Right lobe of liver (tissue), 6 donors: ENCODE data around the gene BSCL2. TPM values are rescaled to one million over a fixed set of nuclear protein-coding genes. Genes with fewer than 3 reads are reported as not detected.
A peak's percentile ranks its signal among the peaks of the same experiment; 100 is the strongest.
"Not testable (repeated sequence)": the region's sequence is repeated elsewhere in the genome, so short reads cannot be mapped to it uniquely, and the experiment has no call there.

Experiments
- ATAC-seq, 4 donors: fragments of 200-7000 bp; cut with Tn5 transposase; one replicate each; pipeline ENCODE4 v1.9.1; 2020; ENCODE audit warnings: mild to moderate bottlenecking in 4 of 4, moderate library complexity in 4 of 4
- DNase-seq, 3 donors: peaks; one replicate each; pipeline ENCODE4 v3.0.0-alpha.2; 2020
- H3K27ac ChIP-seq, 3 donors: fragments of 200-600 bp; one replicate each; pipeline ENCODE4 v1.8.0; 2022
- H3K27me3 ChIP-seq, 2 donors: fragments of 200-600 bp; one replicate each; pipeline ENCODE4 v1.8.0; 2022
- H3K36me3 ChIP-seq, 4 donors: fragments of 200-600 bp; sonication (generic) in 1 of 4; one replicate each; pipeline versions ENCODE4 v1.5.1 to v1.8.0; 2017 to 2022; ENCODE audit warnings: control low read depth in 1 of 4
- H3K4me1 ChIP-seq, 4 donors: fragments of 200-600 bp; sonication (generic) in 1 of 4; one replicate each; pipeline versions ENCODE4 v1.5.1 to v1.8.0; 2017 to 2022; ENCODE audit warnings: control low read depth in 1 of 4
- H3K4me3 ChIP-seq, 3 donors: fragments of 200-600 bp; one replicate each; pipeline ENCODE4 v1.8.0; 2022
- H3K9me3 ChIP-seq, 4 donors: fragments of 200-600 bp; sonication (generic) in 1 of 4; one replicate each; pipeline versions ENCODE4 v1.5.1 to v1.8.0; 2017 to 2022; ENCODE audit warnings: control low read depth in 1 of 4
- POLR2A ChIP-seq: fragments of 450-650 bp; IDR thresholded peaks from one replicate; pipeline ENCODE4 v1.6.1; 2017; ENCODE audit warnings: antibody characterized with exemption, mild to moderate bottlenecking
- WGBS: methylation state at CpG from one replicate; pipeline ENCODE4 v1.1.6; 2018; ENCODE audit warnings: low coverage, low lambda C conversion rate; ENCODE audit not compliant: insufficient coverage; ENCODE audit errors: missing lambda C conversion rate; 5-methylcytosine and 5-hydroxymethylcytosine counted together
- intact Hi-C, 2 donors: fragments of 100-400 bp; cut with DNase I; formaldehyde crosslinking; loops; one replicate each; pipeline versions ENCODE4 v1.11.2 to v1.14.1; 2022
- total RNA-seq, 6 experiments: library from RNA; depleted of rRNA in 2 of 6; stranded (reverse); fragments of >200 nt in 2 of 6; fragmentation: NEBNext Ultra II Directional in 3 of 6; extraction: Animal tissue kit (Norgen Biotek cat#: 25700) in 3 of 6; gene quantifications; one replicate each; pipeline versions ENCODE4 v1.1.0 to v1.2.4, GENCODE V29; 2016 to 2023
- TF ChIP-seq, protein P1 (sequence below), 4 donors: fragments of 200-600 bp in 3 of 4; fragments of 450-650 bp in 1 of 4; IDR thresholded peaks; one replicate each; pipeline versions ENCODE4 v1.5.1 to v1.8.0; 2016 to 2022; ENCODE audit warnings: antibody characterized with exemption in 4 of 4, mild to moderate bottlenecking in 2 of 4
- donor health status: DM: no; HTN: yes; CAD: no.
- donor health status: DM: no; HTN: no; CAD: no.
- donor health status: DM: no; HTN: no; CAD: no.
- donor health status: DM: no; HTN: yes; CAD: no.
- donor health status: DM: no; HTN: yes; CAD: no.

BSCL2 gene
- total RNA-seq, 6 experiments from 2014 or later: 18.8 to 41.4 (median 34.3) TPM

DNA sequence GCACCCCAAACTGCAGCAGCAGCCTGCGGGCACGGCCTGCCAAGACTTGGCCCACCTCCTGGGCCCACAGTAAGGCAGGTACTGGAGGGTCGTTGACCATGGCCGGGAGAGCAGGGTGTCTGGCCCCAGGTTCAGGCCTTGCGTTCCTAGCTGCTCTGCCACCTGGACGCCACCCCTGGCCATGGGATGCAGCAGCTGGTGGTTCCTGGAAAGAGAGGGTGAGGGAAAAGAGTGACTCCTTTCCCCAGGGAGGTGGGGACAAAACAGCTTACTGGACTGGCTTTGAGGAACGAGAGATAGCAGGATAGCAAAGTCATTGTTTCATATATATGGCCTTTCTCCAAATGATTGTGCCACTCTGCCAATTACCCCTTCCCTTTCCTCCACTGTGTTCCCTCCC, 1.8 kb downstream of the BSCL2 start:
- peak overlapping the region; percentile 59 to 70 (median 69) for H3K4me3 ChIP-seq
- DNase-seq (peak in 1 of 3 donors; percentile 28), ATAC-seq (no peak)
- intact Hi-C loops: no loop called here
- H3K27me3 ChIP-seq: no peaks in the 10 kb centered on the region
- 38% methylated on average over 4 of the region's 7 CpGs for WGBS
- H3K27ac ChIP-seq: peak overlapping the region in 1 of 3 donors; percentile 10
- peaks cover 0 to 13% (median 0%) of the 10 kb centered on the region in 4 donors for H3K36me3 ChIP-seq
- no peaks in the 10 kb centered on the region for H3K9me3 ChIP-seq
- TF ChIP-seq, protein P1, sequence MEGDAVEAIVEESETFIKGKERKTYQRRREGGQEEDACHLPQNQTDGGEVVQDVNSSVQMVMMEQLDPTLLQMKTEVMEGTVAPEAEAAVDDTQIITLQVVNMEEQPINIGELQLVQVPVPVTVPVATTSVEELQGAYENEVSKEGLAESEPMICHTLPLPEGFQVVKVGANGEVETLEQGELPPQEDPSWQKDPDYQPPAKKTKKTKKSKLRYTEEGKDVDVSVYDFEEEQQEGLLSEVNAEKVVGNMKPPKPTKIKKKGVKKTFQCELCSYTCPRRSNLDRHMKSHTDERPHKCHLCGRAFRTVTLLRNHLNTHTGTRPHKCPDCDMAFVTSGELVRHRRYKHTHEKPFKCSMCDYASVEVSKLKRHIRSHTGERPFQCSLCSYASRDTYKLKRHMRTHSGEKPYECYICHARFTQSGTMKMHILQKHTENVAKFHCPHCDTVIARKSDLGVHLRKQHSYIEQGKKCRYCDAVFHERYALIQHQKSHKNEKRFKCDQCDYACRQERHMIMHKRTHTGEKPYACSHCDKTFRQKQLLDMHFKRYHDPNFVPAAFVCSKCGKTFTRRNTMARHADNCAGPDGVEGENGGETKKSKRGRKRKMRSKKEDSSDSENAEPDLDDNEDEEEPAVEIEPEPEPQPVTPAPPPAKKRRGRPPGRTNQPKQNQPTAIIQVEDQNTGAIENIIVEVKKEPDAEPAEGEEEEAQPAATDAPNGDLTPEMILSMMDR (IDR thresholded peaks at IDR 0.05): no peak
- TF ChIP-seq POLR2A: no peak
- peaks cover 0 to 24% (median 13%) of the 10 kb centered on the region in 4 donors for H3K4me1 ChIP-seq

DNA sequence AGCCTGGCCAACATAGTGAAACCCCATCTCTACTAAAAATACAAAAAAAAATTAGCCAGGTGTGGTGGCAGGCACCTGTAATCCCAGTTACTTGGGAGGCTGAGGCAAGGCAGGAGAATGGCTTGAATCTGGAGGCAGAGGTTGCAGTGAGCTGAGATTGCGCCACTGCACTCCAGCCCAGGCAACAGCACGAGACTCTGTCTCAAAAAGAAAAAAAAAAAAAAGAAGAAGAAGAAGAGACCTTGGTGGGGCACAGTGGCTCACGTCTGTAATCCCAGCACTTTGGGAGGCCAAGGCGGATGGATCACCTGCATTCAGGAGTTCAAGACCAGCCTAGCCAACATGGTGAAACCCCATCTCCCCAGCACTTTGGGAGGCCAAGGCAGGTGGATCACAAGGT, 3.3 kb downstream of the BSCL2 start:
- intact Hi-C loops, ATAC-seq: not testable (repeated sequence)
- WGBS: 63% methylated on average over 3 of the region's 4 CpGs

DNA sequence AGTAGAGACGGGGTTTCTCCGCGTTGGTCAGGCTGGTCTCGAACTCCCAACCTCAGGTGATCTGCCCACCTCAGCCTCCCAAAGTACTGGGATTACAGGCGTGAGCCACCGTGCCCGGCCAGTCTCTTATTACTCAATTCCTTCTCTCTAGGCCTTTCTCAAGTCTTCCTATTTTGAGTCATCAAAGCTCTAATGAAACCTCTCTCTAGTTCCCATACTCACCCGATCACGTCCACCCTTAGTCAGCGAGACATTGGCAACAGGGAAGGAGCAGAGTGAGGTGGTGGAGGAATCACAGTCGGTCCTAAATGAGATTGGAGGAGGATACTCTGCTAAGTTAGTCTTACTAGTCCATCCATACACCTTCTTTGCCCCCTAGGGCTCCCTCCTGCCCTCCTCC, 5.0 kb downstream of the BSCL2 start:
- no peaks in the 10 kb centered on the region for H3K9me3 ChIP-seq
- no peaks in the 10 kb centered on the region for H3K27me3 ChIP-seq
- 82% methylated on average over 8 of the region's 11 CpGs for WGBS
- peaks cover 0 to 16% (median 7%) of the 10 kb centered on the region in 4 donors for H3K4me1 ChIP-seq
- intact Hi-C loops: no loop called here
- DNase-seq (no peak), ATAC-seq (no peak)
- peaks cover 0 to 11% (median 0%) of the 10 kb centered on the region in 4 donors for H3K36me3 ChIP-seq
- TF ChIP-seq POLR2A: no peak
- TF ChIP-seq, protein P1 (IDR thresholded peaks at IDR 0.05): no peak
- no peak overlapping the region for H3K27ac ChIP-seq
- H3K4me3 ChIP-seq: no peak overlapping the region

More for the DNA sequence above, 3.3 kb downstream of the BSCL2 start:
- not testable (repeated sequence) for DNase-seq, H3K27ac ChIP-seq, H3K27me3 ChIP-seq, H3K9me3 ChIP-seq, H3K4me3 ChIP-seq
- peaks cover 0 to 11% (median 0%) of the 10 kb centered on the region in 4 donors for H3K36me3 ChIP-seq
- H3K4me1 ChIP-seq: peaks cover 0 to 20% (median 10%) of the 10 kb centered on the region in 4 donors

DNA sequence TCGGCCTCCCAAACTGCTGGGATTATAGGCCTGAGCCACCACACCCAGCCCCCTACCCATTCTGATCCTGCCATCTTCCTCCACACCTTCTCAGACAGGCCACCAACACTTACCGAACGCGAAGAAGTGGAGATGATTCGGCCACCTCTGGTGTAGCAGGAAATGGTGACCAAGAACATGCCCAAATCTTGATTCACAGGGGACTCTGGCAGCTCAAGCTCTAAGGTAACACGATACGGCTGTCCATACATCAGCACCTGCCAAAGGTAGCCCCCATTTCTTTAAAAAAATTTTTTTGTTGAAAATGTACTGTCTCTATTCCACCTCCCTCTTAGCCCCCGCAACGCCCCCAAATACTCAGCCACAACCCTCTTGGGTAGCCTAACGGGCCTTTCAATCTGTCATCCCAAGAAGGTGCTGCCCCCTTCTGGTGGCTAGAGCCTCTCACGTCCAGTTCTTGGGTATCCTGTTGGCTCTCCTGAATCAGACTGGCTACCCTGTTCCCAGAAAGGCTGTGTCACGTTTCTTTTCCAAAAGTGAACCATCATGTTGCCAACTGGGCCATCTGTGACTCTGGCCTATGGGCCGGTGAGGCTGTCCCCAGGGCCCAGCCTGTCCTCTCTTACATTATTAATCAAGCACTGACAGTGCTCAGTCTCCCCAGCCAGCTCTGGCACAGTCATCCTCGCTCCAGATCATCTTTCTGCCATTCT, 12.6 kb downstream of the BSCL2 start:
- ATAC-seq (peak; percentile 93 to 95 (median 94)), DNase-seq (peak; percentile 76 to 80 (median 77))
- Histone ChIP-seq H3K9me3 (no peaks in the 10 kb centered on the region), H3K27ac (no peak overlapping the region), H3K36me3 (peaks cover 0 to 30% (median 5%) of the 10 kb centered on the region in 4 donors), H3K4me1 (peaks cover 0 to 4% (median 0%) of the 10 kb centered on the region in 4 donors), H3K4me3 (no peak overlapping the region), H3K27me3 (no peaks in the 10 kb centered on the region)
- intact Hi-C loops: no loop called here
- WGBS: 50% methylated on average over 13 of the region's 14 CpGs
- no peak for TF ChIP-seq POLR2A
- TF ChIP-seq, protein P1 (IDR thresholded peaks at IDR 0.05): peak; percentile 63 to 86 (median 86)

DNA sequence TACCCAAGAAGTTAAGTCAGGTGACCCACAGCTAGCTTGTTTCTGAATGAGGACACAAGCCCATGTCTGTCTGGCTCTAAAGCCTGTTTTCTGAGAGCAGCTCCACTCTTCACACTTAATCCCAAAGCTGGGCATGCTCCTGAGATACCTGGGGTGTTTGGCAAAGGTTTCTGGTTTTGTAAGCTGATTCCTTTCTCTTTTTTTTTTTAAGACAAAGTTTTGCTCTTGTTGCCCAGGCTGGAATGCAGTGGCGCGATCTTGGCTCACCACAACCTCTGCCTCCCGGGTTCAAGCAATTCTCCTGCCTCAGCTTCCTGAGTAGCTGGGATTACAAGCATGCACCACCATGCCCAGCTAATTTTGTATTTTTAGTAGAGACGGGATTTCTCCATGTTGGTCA, 13.6 kb downstream of the BSCL2 start:
- H3K27me3 ChIP-seq, H3K9me3 ChIP-seq, H3K4me3 ChIP-seq, ATAC-seq, intact Hi-C loops, DNase-seq, H3K4me1 ChIP-seq, H3K27ac ChIP-seq: not testable (repeated sequence)
- no CpG with 5 or more reads among the region's 4 CpGs for WGBS
- H3K36me3 ChIP-seq: peaks cover 0 to 30% (median 5%) of the 10 kb centered on the region in 4 donors
